ENCODE measurements around the gene PPIF. TPM values are rescaled to one million over a fixed set of nuclear protein-coding genes. Genes with fewer than 3 reads are reported as not detected.

The PPIF gene
- total RNA-seq, 2 donors from 2014 or later: 63.0 to 87.6 TPM

- no peak overlapping the region for H3K27ac ChIP-seq
- H3K4me3 ChIP-seq: no peak overlapping the region
- no peak for DNase-seq (ENCODE audit: low spot score)
- H3K4me1 ChIP-seq: peaks cover 3 to 8% of the 10 kb centered on the region in 2 donors
- H3K36me3 ChIP-seq: no peaks in the 10 kb centered on the region
- H3K9me3 ChIP-seq: no peaks in the 10 kb centered on the region
- TF ChIP-seq CTCF (IDR thresholded peaks at IDR 0.05): no peak
- no peaks in the 10 kb centered on the region for H3K27me3 ChIP-seq
These were observed 4.9 kb upstream of the PPIF start for GRCh38 chr10:79342295-79342761.

GRCh38 chr10:79342811-79343561 lies 4.3 kb upstream of the PPIF start:
- H3K9me3 ChIP-seq: no peaks in the 10 kb centered on the region
- H3K27ac ChIP-seq: no peak overlapping the region
- H3K36me3 ChIP-seq: no peaks in the 10 kb centered on the region
- no peak for DNase-seq (ENCODE audit: low spot score)
- H3K27me3 ChIP-seq: no peaks in the 10 kb centered on the region
- H3K4me1 ChIP-seq: peaks cover 3 to 13% of the 10 kb centered on the region in 2 donors
- no peak for TF ChIP-seq CTCF (IDR thresholded peaks at IDR 0.05)
- no peak overlapping the region for H3K4me3 ChIP-seq

- Histone ChIP-seq H3K4me3 (no peak overlapping the region), H3K4me1 (peaks cover 3 to 29% of the 10 kb centered on the region in 2 donors), H3K9me3 (no peaks in the 10 kb centered on the region), H3K27ac (no peak overlapping the region), H3K36me3 (peaks cover 6% of the 10 kb centered on the region), H3K27me3 (no peaks in the 10 kb centered on the region)
- no peak for TF ChIP-seq CTCF (IDR thresholded peaks at IDR 0.05)
- DNase-seq (ENCODE audit: low spot score): no peak
These were observed 2.6 kb upstream of the PPIF start for GRCh38 chr10:79344502-79345195.

GRCh38 chr10:79345241-79346011 lies 1.8 kb upstream of the PPIF start:
- Histone ChIP-seq H3K27ac (no peak overlapping the region), H3K9me3 (no peaks in the 10 kb centered on the region), H3K4me1 (peaks cover 3 to 34% of the 10 kb centered on the region in 2 donors), H3K4me3 (no peak overlapping the region), H3K36me3 (peaks cover 14% of the 10 kb centered on the region), H3K27me3 (no peaks in the 10 kb centered on the region)
- TF ChIP-seq CTCF (IDR thresholded peaks at IDR 0.05): no peak
- DNase-seq (ENCODE audit: low spot score): no peak

GRCh38 chr10:79346012-79346340 lies 1.3 kb upstream of the PPIF start:
- Histone ChIP-seq H3K27me3 (no peaks in the 10 kb centered on the region), H3K4me3 (no peak overlapping the region), H3K27ac (no peak overlapping the region), H3K36me3 (peaks cover 19% of the 10 kb centered on the region), H3K9me3 (no peaks in the 10 kb centered on the region), H3K4me1 (peaks cover 3 to 34% of the 10 kb centered on the region in 2 donors)
- no peak for DNase-seq (ENCODE audit: low spot score)
- no peak for TF ChIP-seq CTCF (IDR thresholded peaks at IDR 0.05)
